Tibial artery (tissue), 4 donors: ENCODE measurements around the gene ITGB4.
A peak's percentile ranks its signal among the peaks of the same experiment; 100 is the strongest.

Experiments
- DNase-seq, 2 donors: peaks; one replicate each; pipeline ENCODE4 v3.0.0-alpha.2; 2019
- H3K27ac ChIP-seq, 2 donors: fragments of 200-600 bp; sonication (generic) in 1 of 2; 1 replicate in 1 of 2; 2 replicates in 1 of 2; pipeline ENCODE4 v1.5.1; 2018 to 2019; ENCODE audit warnings: mild to moderate bottlenecking in 1 of 2
- H3K27me3 ChIP-seq, 2 donors: fragments of 200-600 bp; sonication (generic) in 1 of 2; one replicate each; pipeline versions ENCODE4 v1.5.1 to v1.6.0; 2016 to 2019
- H3K36me3 ChIP-seq, 3 donors: fragments of 200-600 bp; sonication (generic) in 2 of 3; one replicate each; pipeline ENCODE4 v1.5.1; 2016 to 2019; ENCODE audit warnings: mild to moderate bottlenecking in 2 of 3
- H3K4me1 ChIP-seq, 4 donors: fragments of 200-600 bp; sonication (generic) in 2 of 4; 1 replicate in 3 of 4; 2 replicates in 1 of 4; pipeline ENCODE4 v1.5.1; 2016 to 2019
- H3K4me3 ChIP-seq, 2 donors: fragments of 200-600 bp; sonication (generic) in 1 of 2; 1 replicate in 1 of 2; 2 replicates in 1 of 2; pipeline ENCODE4 v1.5.1; 2018 to 2019; ENCODE audit warnings: mild to moderate bottlenecking in 2 of 2
- H3K9me3 ChIP-seq, 3 donors: fragments of 200-600 bp; sonication (generic) in 1 of 3; one replicate each; pipeline ENCODE4 v1.5.1; 2016 to 2019
- intact Hi-C: fragments of 100-400 bp; cut with DNase I; formaldehyde crosslinking; loops from one replicate; pipeline ENCODE4 v1.15.0; 2023; ENCODE audit warnings: low total_unique reads
- TF ChIP-seq, protein P1 (sequence below), 2 experiments: fragments of 200-600 bp in 1 of 2; fragments of 450-650 bp in 1 of 2; IDR thresholded peaks; one replicate each; pipeline ENCODE4 v1.5.1; 2017 to 2019; ENCODE audit warnings: antibody characterized with exemption in 2 of 2, mild to moderate bottlenecking in 1 of 2, moderate library complexity in 1 of 2

ITGB4 gene

DNA sequence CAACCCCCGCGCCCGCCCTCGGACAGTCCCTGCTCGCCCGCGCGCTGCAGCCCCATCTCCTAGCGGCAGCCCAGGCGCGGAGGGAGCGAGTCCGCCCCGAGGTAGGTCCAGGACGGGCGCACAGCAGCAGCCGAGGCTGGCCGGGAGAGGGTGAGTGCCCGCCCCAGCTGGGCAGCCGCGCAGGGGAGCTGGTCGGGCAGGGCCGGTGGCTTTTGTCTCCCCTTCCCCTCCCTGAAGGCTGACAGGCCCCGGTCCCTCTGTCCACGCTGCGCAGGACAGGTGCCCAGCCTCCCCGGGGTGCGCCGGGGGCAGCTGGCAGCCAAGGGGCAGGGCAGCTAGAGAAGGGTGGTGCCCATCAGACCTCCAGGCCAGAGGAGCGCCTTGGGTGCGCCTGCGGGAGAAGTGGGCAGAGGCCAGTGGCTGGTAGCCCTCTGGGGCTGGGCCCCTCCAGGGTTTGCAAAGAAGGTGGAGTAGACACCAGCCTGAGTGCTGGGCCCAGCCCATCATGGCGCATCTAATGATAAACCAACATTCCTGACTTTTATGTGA lies 278 bp downstream of the ITGB4 start:
- H3K27ac ChIP-seq: no peak overlapping the region
- H3K4me3 ChIP-seq: peak overlapping the region; percentile 34 to 51
- H3K27me3 ChIP-seq: peaks cover 3 to 68% of the 10 kb centered on the region in 2 donors
- no peaks in the 10 kb centered on the region for H3K9me3 ChIP-seq
- H3K4me1 ChIP-seq: peaks cover 0 to 23% (median 11%) of the 10 kb centered on the region in 4 donors
- TF ChIP-seq, protein P1, sequence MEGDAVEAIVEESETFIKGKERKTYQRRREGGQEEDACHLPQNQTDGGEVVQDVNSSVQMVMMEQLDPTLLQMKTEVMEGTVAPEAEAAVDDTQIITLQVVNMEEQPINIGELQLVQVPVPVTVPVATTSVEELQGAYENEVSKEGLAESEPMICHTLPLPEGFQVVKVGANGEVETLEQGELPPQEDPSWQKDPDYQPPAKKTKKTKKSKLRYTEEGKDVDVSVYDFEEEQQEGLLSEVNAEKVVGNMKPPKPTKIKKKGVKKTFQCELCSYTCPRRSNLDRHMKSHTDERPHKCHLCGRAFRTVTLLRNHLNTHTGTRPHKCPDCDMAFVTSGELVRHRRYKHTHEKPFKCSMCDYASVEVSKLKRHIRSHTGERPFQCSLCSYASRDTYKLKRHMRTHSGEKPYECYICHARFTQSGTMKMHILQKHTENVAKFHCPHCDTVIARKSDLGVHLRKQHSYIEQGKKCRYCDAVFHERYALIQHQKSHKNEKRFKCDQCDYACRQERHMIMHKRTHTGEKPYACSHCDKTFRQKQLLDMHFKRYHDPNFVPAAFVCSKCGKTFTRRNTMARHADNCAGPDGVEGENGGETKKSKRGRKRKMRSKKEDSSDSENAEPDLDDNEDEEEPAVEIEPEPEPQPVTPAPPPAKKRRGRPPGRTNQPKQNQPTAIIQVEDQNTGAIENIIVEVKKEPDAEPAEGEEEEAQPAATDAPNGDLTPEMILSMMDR (IDR thresholded peaks at IDR 0.05): no peak
- DNase-seq: no peak
- peaks cover 0 to 23% (median 0%) of the 10 kb centered on the region in 3 donors for H3K36me3 ChIP-seq
- intact Hi-C loops: no loop called here

DNA sequence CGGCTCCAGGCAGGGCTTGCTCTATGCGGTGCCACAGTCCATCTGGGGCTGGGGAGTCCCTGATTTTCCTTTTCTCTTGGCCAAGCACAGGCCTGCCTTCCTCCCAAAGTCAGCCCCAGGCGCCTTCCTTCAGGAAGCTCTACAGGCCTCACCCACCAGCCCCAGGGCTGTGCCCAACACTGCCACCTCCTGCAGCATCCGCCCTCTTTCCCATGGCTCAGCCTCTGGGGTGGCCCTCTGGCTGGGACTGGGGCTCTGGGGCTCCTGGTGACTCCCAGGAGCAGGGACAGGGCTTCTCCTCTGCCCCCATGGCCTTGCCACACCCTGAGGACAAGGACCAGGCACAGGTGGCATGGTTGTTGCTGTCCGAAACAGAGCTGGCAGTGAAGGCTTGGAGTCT lies 817 bp downstream of the ITGB4 start:
- peaks cover 0 to 23% (median 11%) of the 10 kb centered on the region in 4 donors for H3K4me1 ChIP-seq
- H3K4me3 ChIP-seq: peak overlapping the region; percentile 34 to 51
- no peaks in the 10 kb centered on the region for H3K9me3 ChIP-seq
- peaks cover 3 to 72% of the 10 kb centered on the region in 2 donors for H3K27me3 ChIP-seq
- no peak overlapping the region for H3K27ac ChIP-seq
- no peak for DNase-seq
- TF ChIP-seq, protein P1 (IDR thresholded peaks at IDR 0.05): no peak
- intact Hi-C loops: no loop called here
- H3K36me3 ChIP-seq: peaks cover 0 to 28% (median 0%) of the 10 kb centered on the region in 3 donors

DNA sequence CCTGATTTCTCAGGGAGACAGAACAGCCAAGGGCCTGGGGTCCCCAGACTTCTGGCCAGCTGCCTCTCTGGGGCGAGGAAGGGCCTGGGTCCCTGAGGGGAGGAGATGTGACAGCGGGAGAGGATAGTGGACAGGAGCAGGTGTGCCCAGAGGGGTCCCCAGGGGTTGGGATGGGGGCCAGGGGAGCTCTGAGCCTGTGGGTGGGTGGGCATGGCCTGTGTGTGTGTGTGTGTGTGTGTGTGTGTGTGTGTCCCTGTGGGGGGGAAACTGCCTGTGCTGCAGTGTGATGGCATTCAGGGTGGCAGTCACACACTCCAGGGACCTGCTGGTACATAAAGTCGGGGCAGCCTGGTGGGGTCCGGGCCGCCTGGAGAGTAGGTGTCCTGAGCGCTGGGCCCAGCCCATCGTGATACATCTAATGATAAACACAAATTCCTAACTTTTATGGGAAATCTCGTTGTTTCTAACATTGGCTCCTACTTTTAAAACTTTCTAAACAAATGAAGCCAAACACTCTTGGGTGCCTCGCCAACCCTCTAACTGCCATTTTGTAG lies 1.4 kb downstream of the ITGB4 start:
- Histone ChIP-seq H3K4me3 (peak overlapping the region in 1 of 2 donors; percentile 51), H3K27me3 (peaks cover 3 to 77% of the 10 kb centered on the region in 2 donors), H3K36me3 (peaks cover 0 to 33% (median 0%) of the 10 kb centered on the region in 3 donors), H3K27ac (no peak overlapping the region), H3K4me1 (peaks cover 0 to 23% (median 11%) of the 10 kb centered on the region in 4 donors), H3K9me3 (no peaks in the 10 kb centered on the region)
- intact Hi-C loops: no loop called here
- TF ChIP-seq, protein P1 (IDR thresholded peaks at IDR 0.05): no peak
- no peak for DNase-seq

DNA sequence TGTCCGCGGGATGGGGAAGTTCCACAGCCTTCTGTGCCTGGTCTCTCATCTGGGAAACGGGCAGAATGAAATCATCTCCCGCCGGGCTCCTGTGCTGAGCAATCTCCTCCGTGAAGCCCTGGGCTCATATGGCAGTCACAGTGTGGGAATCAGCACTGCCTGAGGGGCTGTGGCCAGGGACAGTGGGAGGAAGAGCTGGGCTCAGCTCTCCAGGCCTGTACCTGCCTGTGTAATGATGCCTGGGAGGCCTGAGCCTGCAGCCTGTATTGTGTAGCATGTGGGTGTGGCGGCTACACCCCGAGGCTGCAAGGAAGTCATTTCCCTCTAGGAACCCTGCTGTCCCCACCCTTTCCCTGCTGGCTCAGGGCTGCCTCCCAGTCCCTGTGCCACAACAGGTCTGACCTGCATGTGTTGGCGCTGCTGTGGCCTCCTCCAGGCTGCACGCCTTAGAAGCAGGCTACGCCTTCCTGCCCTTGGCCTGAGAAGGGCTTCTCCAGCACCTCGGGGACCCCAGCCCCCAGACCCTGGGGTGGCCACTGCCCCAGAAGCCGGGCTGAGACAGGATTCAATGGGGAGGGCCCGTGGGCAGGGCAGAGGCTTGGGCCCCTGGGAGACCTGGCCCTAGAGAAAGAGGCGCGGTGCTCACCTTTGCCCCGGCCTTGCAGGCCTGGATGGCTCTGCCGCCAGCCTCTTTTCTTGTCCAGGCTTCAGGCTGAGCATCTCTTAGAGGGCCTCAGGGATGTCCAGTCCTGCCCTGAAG lies 2.1 kb downstream of the ITGB4 start:
- peaks cover 3 to 75% of the 10 kb centered on the region in 2 donors for H3K27me3 ChIP-seq
- no peak overlapping the region for H3K4me3 ChIP-seq
- TF ChIP-seq, protein P1 (IDR thresholded peaks at IDR 0.05): no peak
- H3K36me3 ChIP-seq: peaks cover 0 to 41% (median 0%) of the 10 kb centered on the region in 3 donors
- no peaks in the 10 kb centered on the region for H3K9me3 ChIP-seq
- intact Hi-C loops: no loop called here
- peaks cover 0 to 23% (median 11%) of the 10 kb centered on the region in 4 donors for H3K4me1 ChIP-seq
- peak in 1 of 2 donors; percentile 58 for DNase-seq
- no peak overlapping the region for H3K27ac ChIP-seq

DNA sequence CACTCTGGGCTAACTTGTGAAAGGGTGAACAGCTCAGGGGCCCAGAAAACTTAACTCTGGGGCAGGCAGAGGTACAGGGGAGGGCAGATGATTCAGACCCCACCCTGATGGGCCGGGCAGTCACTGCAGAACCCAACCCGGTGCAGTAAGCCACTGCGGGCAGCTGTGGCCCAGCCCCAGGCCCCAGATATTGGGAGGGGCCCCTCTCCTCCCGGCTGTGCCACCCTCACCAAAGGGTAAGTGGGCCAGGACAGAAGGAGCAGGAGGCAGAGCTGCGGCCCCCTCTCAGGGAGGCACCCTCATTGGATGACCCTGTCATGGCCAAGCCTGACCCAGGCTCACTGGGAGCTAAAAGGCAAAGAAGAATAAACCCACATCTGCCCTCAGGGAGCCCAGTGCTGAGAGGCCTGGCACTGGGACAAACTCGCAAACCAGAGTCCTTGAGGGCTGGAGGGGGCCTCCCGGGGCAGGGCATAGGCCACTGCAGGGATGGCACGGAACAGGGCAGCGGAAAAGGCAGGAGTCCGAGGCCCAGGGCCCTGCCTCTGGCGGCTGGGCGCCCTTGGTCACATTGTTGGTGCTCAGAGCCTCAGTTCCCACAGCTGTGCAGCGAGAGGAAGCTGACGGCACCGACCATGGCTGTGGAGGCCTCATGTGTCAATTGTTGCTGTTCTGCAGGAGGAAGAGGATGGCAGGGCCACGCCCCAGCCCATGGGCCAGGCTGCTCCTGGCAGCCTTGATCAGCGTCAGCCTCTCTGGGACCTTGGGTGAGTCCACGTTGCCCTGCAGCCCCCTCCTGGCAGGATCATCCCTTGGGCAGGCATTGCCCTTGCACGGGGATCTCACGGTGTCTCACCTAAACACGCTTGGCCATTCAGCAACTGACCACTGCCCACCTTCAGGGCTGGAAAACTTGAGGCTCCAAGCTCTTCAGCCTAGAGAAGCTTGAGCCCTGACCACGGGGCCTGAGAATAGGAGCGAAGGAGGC lies 3.1 kb downstream of the ITGB4 start:
- H3K4me3 ChIP-seq: no peak overlapping the region
- intact Hi-C loops: no loop called here
- H3K36me3 ChIP-seq: peaks cover 0 to 49% (median 0%) of the 10 kb centered on the region in 3 donors
- peaks cover 3 to 69% of the 10 kb centered on the region in 2 donors for H3K27me3 ChIP-seq
- peaks cover 0 to 23% (median 11%) of the 10 kb centered on the region in 4 donors for H3K4me1 ChIP-seq
- H3K9me3 ChIP-seq: no peaks in the 10 kb centered on the region
- TF ChIP-seq, protein P1 (IDR thresholded peaks at IDR 0.05): no peak
- no peak overlapping the region for H3K27ac ChIP-seq
- DNase-seq: no peak
